ENCODE measurements around the gene FAXDC2.

Gene FAXDC2, protein sequence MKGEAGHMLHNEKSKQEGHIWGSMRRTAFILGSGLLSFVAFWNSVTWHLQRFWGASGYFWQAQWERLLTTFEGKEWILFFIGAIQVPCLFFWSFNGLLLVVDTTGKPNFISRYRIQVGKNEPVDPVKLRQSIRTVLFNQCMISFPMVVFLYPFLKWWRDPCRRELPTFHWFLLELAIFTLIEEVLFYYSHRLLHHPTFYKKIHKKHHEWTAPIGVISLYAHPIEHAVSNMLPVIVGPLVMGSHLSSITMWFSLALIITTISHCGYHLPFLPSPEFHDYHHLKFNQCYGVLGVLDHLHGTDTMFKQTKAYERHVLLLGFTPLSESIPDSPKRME

DNA sequence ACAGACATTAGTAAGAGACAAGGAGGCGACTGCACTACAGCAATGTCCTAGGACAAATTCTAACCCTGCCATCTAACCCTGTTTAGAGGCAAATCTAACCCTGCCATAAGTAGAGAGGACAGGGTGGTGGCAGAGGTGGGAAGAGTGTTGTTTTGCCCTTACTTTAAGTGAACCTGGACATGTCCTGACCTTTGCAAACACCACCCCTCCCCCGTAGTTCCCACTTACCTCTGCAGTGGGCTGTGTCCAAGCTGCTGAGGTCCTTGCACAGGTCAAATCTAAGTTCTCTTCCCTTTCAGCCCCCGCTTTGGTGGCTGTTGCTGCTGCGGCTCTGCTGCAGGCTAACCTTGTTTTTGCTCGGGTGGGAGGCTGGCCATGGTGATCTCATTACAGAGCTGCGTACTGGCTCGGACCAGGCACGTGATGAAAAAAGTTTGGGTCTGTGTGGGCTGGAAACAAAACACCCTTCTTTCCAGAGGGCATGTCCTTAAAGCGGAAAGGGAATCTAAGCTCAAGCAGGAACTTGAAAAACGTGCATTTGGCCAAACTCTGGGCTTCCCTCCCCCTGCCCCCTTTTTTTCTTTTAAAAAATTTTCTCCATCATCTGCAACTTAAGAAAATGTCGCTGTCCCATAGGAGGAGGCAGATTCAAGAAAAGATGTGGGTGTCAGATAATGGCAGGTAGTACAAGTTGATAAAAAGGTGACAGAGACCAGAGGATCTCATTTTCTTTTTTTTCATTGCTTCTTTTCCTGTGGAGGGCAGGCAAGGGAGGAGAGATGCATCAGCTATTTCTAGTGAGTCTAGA lies at the start of gene FAXDC2:
Gene FAXDC2, minus strand, starts transcription at position 349 of the 808 bp plus-strand sequence. CDS start 12,425 bp downstream, outside the sequence.
- no peaks in the 10 kb centered on the region for H3K27me3 ChIP-seq (ENCODE audit: control insufficient read depth, insufficient read depth, low read length)
- H3K4me1 ChIP-seq (ENCODE audit: control insufficient read depth, insufficient read depth, low read length), result peaks cover 5% of the 10 kb centered on the region
- H3K9ac ChIP-seq (ENCODE audit: low read depth, low read length), result peak within 1 kb of the TSS; percentile 77
- peak within 1 kb of the TSS; percentile 50 for H3K4me3 ChIP-seq (ENCODE audit: low read depth, low read length)
- H3K36me3 ChIP-seq (ENCODE audit: control insufficient read depth, insufficient read depth, low read length), result no peaks in the 10 kb centered on the region
- H3K9me3 ChIP-seq (ENCODE audit: control insufficient read depth, insufficient read depth, low read length), result no peaks in the 10 kb centered on the region

DNA sequence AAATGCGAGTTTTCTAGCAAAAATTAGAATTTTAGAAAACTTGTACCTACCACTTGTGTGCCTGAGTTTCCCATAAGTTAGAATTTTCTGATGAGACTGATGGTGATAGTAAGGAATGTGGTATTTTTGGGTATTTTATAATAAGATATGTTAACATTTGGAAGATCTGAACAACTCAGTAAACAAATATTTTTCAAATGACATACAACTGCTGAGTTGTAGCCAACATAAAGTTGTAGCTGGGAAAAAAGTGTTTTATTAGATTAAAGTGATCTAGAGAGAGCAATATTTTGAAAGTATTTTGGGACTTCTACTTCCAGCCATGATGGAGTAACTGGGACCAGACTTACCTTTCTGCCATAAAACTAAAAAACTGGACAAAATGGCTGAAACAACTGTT lies 49.7 kb upstream of the FAXDC2 start:
- Histone ChIP-seq H3K4me3 (ENCODE audit: low read depth, low read length) (no peak overlapping the region), H3K9me3 (ENCODE audit: control insufficient read depth, insufficient read depth, low read length) (no peaks in the 10 kb centered on the region), H3K4me1 (ENCODE audit: control insufficient read depth, insufficient read depth, low read length) (no peaks in the 10 kb centered on the region), H3K9ac (ENCODE audit: low read depth, low read length) (no peak overlapping the region), H3K36me3 (ENCODE audit: control insufficient read depth, insufficient read depth, low read length) (peaks cover 54% of the 10 kb centered on the region), H3K27me3 (ENCODE audit: control insufficient read depth, insufficient read depth, low read length) (no peaks in the 10 kb centered on the region)

DNA sequence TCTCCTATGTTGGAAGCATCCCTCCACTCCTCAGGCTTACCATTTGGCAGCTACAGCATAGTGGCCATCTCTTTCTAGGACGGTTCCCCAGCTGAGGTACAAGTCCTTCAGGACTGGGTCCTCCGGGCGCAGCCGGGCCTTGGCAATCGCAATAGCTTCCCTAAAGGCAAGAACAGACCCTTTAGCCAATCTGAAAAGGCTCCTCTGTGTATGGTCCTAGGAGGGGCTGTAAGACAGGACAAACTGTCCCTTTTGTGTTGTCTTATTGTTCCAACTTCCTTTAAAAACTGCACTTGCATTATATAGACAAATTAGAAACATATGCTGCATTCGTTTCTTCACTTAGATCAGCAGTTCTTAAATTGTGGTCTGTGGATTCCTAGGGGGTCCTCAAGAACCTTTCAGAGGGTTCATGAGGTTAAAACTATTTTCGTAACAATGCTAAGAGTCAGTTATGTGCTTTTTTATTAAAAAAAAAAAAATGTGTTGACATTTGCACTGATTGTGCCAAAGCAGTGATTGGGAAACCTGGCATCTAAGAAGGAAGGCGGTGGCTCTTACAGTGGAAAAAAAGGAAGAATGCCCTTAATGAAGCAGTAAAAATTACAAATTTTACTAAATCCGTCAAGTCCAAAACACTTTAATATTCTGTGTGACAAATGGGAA lies 48.9 kb upstream of the FAXDC2 start:
- H3K36me3 ChIP-seq (ENCODE audit: control insufficient read depth, insufficient read depth, low read length), result peaks cover 54% of the 10 kb centered on the region

DNA sequence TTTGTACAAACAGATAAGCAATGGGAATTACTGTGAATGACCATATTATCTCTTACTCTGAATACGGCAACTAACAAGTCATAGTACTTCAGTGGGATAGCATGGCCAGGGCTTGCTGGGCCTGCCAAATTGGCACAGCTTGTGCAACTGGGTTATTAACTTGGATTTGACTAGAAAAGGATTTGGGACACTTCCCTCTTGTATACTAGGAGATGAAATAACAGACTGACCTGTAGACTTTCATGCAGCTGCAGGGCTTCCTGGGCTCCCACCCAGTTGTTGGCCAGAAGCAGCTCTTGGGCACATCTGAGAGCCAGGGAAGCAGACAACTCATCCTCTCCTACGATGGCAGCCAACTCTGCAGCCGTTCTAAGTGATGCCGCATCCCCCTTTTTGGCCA lies 47.8 kb upstream of the FAXDC2 start:
- no peaks in the 10 kb centered on the region for H3K4me1 ChIP-seq (ENCODE audit: control insufficient read depth, insufficient read depth, low read length)
- H3K9ac ChIP-seq (ENCODE audit: low read depth, low read length), result no peak overlapping the region
- no peak overlapping the region for H3K4me3 ChIP-seq (ENCODE audit: low read depth, low read length)
- H3K27me3 ChIP-seq (ENCODE audit: control insufficient read depth, insufficient read depth, low read length), result no peaks in the 10 kb centered on the region
- H3K36me3 ChIP-seq (ENCODE audit: control insufficient read depth, insufficient read depth, low read length), result peaks cover 59% of the 10 kb centered on the region
- H3K9me3 ChIP-seq (ENCODE audit: control insufficient read depth, insufficient read depth, low read length), result no peaks in the 10 kb centered on the region

More for the DNA sequence above, 48.9 kb upstream of the FAXDC2 start:
- Histone ChIP-seq H3K9me3 (ENCODE audit: control insufficient read depth, insufficient read depth, low read length) (no peaks in the 10 kb centered on the region), H3K27me3 (ENCODE audit: control insufficient read depth, insufficient read depth, low read length) (no peaks in the 10 kb centered on the region), H3K4me1 (ENCODE audit: control insufficient read depth, insufficient read depth, low read length) (no peaks in the 10 kb centered on the region), H3K9ac (ENCODE audit: low read depth, low read length) (no peak overlapping the region), H3K4me3 (ENCODE audit: low read depth, low read length) (no peak overlapping the region)

DNA sequence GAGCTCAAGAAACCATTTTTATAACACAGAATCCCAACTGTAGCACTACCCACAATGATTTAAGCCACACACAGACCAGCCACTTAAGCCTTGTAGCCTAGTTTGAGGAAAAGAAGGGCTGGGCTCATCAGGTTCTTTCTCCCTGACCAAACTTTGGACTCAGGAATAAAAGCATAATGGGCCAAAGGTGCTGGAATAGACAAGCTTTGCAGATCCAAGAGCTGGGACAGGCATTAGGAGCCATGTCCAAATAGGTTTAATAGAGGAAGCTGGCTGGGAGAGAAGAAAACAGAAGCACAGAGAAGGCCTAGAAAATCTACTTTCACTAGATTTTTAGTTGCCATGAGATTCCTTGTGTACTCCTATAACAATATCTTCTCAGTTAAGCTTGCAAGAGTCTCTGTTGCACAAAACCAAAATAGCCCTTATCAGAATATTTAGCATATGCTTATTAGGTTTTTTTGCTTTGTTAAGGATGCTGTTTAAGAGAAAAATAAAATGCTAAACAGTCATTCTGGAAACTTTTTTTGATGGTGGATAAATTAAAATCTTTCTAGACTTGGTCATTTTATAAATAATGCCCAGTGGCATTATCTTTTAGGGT lies 46.3 kb upstream of the FAXDC2 start:
- no peaks in the 10 kb centered on the region for H3K27me3 ChIP-seq (ENCODE audit: control insufficient read depth, insufficient read depth, low read length)
- peaks cover 56% of the 10 kb centered on the region for H3K36me3 ChIP-seq (ENCODE audit: control insufficient read depth, insufficient read depth, low read length)
- H3K4me3 ChIP-seq (ENCODE audit: low read depth, low read length), result no peak overlapping the region
- no peaks in the 10 kb centered on the region for H3K9me3 ChIP-seq (ENCODE audit: control insufficient read depth, insufficient read depth, low read length)
- no peak overlapping the region for H3K9ac ChIP-seq (ENCODE audit: low read depth, low read length)
- no peaks in the 10 kb centered on the region for H3K4me1 ChIP-seq (ENCODE audit: control insufficient read depth, insufficient read depth, low read length)

DNA sequence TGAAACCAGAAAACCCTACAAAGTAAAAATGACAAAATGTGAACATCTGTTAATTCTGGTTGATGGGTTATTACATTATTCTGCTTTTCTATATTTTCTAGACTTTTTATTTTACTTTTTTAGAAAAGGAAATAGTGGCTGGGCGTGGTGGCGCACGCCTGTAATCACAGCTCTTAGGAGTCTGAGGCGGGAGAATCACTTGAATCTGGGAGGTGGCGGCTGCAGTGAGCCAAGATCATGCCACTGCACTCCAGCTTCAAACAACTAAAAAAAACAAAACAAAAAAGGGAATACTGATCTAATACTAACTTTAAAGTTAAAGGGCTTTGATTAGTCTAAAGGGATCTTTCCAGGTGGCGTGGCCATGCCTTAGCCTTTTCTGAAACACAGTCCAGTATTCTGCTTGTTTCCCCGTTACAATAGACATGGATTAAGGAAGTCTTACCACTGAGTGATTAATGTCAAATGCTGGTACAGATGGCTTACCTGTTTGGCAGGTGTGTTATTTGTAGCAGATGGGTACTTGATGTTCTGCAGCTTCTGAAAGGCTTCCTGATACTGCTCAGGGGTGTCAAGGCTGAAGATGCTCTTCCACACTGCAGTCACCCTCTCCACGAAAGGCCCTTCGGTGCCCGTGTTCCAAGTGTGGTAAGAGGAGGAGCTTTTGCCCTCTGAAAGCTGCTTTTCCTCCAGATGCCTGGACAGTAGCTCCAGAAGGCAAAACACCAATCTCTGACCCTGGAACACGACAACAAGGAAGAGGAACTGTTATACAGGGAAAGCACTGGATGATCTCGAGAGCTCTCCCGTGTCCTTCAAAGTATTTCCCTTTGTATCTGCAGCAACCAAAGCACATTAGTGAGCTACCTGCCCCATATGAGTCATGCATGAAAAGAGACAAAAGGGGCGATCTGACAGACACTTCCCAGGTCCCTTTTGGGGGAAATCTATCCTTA lies 45.5 kb upstream of the FAXDC2 start:
- H3K4me1 ChIP-seq (ENCODE audit: control insufficient read depth, insufficient read depth, low read length), result no peaks in the 10 kb centered on the region
- H3K9me3 ChIP-seq (ENCODE audit: control insufficient read depth, insufficient read depth, low read length), result no peaks in the 10 kb centered on the region
- peaks cover 61% of the 10 kb centered on the region for H3K36me3 ChIP-seq (ENCODE audit: control insufficient read depth, insufficient read depth, low read length)
- H3K4me3 ChIP-seq (ENCODE audit: low read depth, low read length), result no peak overlapping the region
- H3K27me3 ChIP-seq (ENCODE audit: control insufficient read depth, insufficient read depth, low read length), result no peaks in the 10 kb centered on the region
- H3K9ac ChIP-seq (ENCODE audit: low read depth, low read length), result no peak overlapping the region

DNA sequence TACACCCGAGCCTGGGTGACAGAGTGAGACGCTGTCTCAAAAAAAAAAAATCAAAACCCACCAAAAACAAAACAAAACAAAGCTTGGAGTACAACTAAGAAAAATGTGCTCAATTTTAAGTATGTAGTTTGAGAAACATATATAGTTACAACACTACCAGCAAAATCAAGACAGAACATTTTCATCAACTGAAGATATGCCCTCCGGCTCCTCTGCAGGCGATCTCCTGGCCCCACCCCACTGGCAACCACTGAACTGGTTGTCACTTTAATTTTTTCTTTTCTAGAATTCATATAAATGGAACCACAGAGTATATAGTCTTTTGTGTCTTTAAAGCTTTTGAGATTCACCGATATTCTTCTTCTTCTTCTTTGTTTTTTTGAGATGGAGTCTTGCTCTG lies 43.0 kb upstream of the FAXDC2 start:
- H3K36me3 ChIP-seq (ENCODE audit: control insufficient read depth, insufficient read depth, low read length), result peaks cover 69% of the 10 kb centered on the region
- no peaks in the 10 kb centered on the region for H3K27me3 ChIP-seq (ENCODE audit: control insufficient read depth, insufficient read depth, low read length)
- H3K4me3 ChIP-seq (ENCODE audit: low read depth, low read length), result no peak overlapping the region
- no peaks in the 10 kb centered on the region for H3K9me3 ChIP-seq (ENCODE audit: control insufficient read depth, insufficient read depth, low read length)
- H3K4me1 ChIP-seq (ENCODE audit: control insufficient read depth, insufficient read depth, low read length), result no peaks in the 10 kb centered on the region
- H3K9ac ChIP-seq (ENCODE audit: low read depth, low read length), result no peak overlapping the region

DNA sequence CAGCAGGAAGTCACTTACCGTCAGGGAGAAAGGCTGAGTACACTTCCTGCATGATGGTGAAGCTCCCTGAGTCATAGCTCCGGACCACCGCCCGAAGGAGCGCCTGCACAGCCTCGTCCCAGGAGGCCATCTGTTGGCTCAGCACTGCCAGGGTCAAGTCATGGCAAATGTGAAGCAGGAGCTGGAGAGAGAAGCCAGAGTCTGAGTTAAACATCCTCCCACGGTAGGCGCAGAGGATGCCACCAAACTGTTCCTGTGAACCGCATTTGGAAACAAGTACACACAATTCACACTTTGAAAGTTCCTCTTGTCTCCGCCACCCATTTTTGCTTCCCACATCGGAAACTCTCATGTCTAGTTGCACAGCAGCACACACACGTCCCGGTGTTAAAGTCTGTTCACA lies 42.0 kb upstream of the FAXDC2 start:
- Histone ChIP-seq H3K4me3 (ENCODE audit: low read depth, low read length) (no peak overlapping the region), H3K4me1 (ENCODE audit: control insufficient read depth, insufficient read depth, low read length) (no peaks in the 10 kb centered on the region), H3K9me3 (ENCODE audit: control insufficient read depth, insufficient read depth, low read length) (no peaks in the 10 kb centered on the region), H3K27me3 (ENCODE audit: control insufficient read depth, insufficient read depth, low read length) (no peaks in the 10 kb centered on the region), H3K36me3 (ENCODE audit: control insufficient read depth, insufficient read depth, low read length) (peaks cover 69% of the 10 kb centered on the region), H3K9ac (ENCODE audit: low read depth, low read length) (no peak overlapping the region)

DNA sequence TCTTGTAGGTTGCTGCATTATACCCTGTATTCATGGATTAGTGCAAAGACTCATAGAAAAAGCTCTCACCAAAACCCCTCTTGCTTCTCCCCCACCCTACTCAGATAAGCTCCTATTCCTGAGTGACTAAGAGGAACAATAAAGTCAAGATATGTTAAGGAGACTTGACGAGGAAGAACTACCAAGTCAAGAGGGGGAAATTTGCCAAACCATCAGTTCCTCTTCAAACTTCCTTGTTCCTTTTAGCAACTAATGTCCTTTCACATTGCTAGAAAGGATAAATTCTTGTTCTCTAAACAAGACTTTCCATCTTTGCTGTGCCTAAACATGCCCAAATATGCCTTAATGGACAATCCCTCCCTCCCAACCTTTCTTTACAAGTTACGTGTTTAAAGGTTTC lies 35.0 kb upstream of the FAXDC2 start:
- Histone ChIP-seq H3K9ac (ENCODE audit: low read depth, low read length) (no peak overlapping the region), H3K4me1 (ENCODE audit: control insufficient read depth, insufficient read depth, low read length) (no peaks in the 10 kb centered on the region), H3K9me3 (ENCODE audit: control insufficient read depth, insufficient read depth, low read length) (peaks cover 15% of the 10 kb centered on the region), H3K4me3 (ENCODE audit: low read depth, low read length) (no peak overlapping the region), H3K27me3 (ENCODE audit: control insufficient read depth, insufficient read depth, low read length) (no peaks in the 10 kb centered on the region), H3K36me3 (ENCODE audit: control insufficient read depth, insufficient read depth, low read length) (peaks cover 38% of the 10 kb centered on the region)

DNA sequence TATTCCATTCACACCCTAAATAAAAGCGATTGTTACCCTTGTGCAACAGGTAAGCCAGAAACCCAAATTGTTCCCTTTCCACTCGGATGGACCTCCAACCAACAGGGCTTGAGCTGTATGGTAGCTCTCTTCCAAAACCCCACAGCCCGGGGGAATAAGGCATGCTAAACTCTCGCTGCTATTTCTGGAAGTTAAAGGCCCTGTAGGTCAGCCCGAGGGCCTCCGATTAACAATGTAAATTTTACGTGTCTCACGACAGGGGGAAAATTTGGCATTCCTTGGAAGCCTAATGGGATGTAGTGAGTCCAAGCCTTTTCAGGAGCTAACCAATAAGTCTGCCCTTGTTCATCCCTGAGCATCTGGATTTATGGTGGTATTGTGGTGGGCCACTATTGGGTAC lies 34.0 kb upstream of the FAXDC2 start:
- peaks cover 15% of the 10 kb centered on the region for H3K9me3 ChIP-seq (ENCODE audit: control insufficient read depth, insufficient read depth, low read length)
- H3K4me1 ChIP-seq (ENCODE audit: control insufficient read depth, insufficient read depth, low read length), result no peaks in the 10 kb centered on the region
- H3K9ac ChIP-seq (ENCODE audit: low read depth, low read length), result no peak overlapping the region
- peaks cover 28% of the 10 kb centered on the region for H3K36me3 ChIP-seq (ENCODE audit: control insufficient read depth, insufficient read depth, low read length)
- H3K27me3 ChIP-seq (ENCODE audit: control insufficient read depth, insufficient read depth, low read length), result no peaks in the 10 kb centered on the region
- no peak overlapping the region for H3K4me3 ChIP-seq (ENCODE audit: low read depth, low read length)

DNA sequence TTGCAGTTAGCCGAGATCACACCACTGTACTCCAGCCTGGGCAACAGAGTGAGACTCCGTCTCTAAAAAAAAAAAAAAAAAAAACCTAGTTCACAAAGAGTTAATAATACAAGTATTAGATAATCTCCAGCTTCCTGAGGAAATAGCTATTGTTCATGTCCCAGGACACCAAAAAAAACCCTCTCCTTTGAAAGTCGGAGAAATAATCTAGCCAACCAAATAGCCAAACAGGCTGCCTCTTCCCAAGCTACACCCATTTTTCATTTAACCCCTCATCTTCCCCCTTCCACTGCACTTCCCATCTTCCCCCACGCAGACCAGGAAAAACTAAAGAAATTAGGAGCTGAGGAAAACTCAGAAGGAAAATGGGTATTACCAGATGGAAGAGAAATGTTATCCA lies 31.6 kb upstream of the FAXDC2 start:
- H3K36me3 ChIP-seq (ENCODE audit: control insufficient read depth, insufficient read depth, low read length), result peaks cover 9% of the 10 kb centered on the region
- peaks cover 24% of the 10 kb centered on the region for H3K9me3 ChIP-seq (ENCODE audit: control insufficient read depth, insufficient read depth, low read length)
- H3K4me1 ChIP-seq (ENCODE audit: control insufficient read depth, insufficient read depth, low read length), result no peaks in the 10 kb centered on the region
- no peak overlapping the region for H3K9ac ChIP-seq (ENCODE audit: low read depth, low read length)
- no peak overlapping the region for H3K4me3 ChIP-seq (ENCODE audit: low read depth, low read length)
- H3K27me3 ChIP-seq (ENCODE audit: control insufficient read depth, insufficient read depth, low read length), result no peaks in the 10 kb centered on the region
